NCI-H2107 treated with DMSO at 0.1 percent for 48 hours (cell line): ENCODE measurements around the gene C6orf132.

Experiments used
- DNase-seq: peaks from one replicate; lab custom pipeline; 2025; ENCODE audit not compliant: unreplicated experiment; lab: John Stamatoyannopoulos, UW

C6orf132 gene

DNA sequence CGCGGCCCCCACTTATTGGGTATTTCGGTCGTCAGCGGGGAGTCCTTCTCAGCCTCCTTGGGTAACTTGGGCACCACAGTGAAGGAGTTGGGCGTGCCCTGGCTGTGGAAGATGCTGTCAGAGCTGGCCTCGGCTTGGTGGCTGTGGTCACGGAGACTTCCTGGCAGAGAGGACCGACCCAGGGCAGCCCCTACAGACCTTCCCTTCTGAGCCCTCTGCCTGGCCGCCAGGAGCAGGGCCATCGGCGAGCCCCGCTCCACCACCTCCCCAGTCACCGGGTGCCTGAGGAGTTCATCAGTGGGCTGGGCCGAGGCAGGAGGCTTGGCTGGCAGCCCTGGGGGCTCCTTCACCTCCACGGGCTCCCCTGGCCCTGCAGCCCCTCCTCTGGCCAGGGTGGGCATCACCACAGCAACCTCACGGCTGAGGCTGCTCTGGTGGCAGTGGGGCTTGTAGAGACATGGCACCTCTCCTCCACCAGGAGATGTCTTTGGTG, 37.2 kb downstream of the C6orf132 start:
- DNase-seq, result no peak

DNA sequence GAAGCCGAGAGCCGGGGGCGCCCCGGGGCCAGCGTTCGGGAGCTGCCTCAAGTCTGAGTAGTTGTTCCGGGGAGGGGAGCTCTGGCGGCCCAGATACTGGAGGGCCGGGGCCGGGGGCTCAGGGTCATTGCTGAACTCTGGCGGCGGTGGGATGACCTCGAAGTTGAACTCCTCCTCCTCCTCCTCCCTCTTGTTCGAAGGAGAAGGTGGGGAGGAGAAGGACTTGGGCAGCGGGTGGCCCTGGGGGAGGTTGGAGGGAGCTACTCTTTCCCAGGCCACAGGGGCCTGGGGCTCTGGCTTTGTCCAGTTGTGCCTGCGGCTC, 37.7 kb downstream of the C6orf132 start:
- no peak for DNase-seq

DNA sequence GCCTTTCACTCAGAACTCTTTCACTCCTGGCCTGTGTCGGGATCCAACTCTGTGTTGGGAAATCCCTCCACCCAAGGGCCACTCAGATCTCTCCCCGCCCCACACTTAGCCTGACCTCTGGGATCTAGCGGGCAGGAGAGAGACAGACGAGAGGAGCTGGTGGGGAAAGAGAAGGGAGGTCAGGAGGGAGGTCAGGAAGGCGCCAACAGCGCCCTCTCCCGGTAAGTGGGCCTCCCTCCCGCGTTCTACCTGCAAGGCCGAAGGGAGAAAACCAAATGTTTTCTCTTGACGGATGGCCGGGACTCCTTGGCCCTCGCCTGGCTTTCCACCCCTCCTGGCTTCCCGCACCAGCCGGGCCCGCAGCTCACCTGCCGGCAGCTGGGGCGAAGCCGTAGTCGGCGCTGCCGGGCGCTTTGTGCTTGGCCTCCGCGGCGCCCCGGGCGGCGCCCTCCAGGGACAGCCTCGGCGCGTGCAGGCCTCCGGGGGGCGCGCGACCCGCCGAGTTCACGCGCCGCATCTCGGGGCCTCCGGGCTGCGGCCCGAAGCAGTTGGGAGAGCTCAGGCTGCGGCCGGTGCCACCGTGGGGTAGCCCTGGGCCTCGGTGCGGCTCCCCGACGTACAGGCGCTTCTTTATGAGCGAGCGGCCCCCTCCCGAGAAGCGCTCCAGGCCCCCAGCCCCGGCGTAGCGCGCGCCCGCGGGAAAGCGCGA, 38.2 kb downstream of the C6orf132 start:
- DNase-seq, result no peak

DNA sequence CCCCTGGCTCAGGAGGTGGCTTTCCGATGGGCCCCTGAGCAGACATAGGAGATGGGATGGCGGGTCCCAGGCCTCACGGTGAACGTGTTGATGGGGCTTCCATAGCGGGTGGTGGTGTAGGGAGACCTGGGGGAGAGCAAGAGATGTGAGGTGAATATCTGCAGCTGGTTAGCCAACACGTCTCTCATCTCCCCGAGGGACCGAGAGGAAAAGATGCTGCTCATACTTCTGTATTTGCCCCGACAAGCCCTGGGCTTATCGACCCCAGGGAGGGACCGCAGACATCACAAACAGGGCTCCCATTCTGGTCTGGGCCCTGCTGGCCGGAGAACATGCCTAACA, 38.7 kb downstream of the C6orf132 start:
- DNase-seq, result no peak

DNA sequence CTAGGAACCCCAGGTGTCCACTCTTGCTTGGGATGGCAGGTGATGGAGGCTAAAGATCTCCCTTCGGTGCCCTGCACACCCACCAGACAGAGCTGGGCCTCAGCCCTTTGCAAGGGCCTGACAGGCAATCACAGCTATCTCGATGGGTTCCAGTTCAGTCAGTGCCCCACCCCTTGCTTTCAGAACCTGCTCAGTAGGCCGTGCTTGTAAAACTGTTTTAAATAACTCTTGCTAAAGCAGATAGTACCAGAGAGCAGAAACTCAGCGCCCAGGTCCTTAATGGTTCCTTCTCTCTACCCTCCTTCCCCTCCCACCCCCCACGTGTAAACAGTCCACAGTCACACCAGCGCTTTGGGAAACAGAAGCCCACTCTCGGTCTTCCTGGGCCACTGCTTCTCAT, 39.2 kb downstream of the C6orf132 start:
- DNase-seq, result no peak

DNA sequence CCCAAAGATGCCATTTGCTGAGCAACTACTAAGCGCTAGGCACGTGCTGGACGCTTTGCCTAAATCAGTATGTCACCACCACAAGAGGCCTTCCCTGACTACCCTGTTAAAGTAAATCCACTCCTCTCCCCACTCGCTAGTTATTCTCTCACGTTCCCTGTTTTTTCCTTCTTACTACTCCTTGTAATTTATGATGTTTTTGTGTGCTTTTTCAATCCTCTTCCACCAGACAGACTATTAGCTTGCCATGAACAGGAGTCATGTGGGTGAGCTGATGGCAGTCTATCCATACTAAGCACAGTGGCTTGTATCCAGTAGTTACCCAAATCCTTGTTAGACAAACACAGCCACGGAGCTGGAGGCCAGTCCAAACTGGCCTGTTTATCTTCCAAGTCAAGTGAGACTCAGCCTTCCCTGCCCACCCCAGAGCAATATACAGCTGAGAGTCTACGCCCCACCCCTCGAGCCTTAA, 41.2 kb downstream of the C6orf132 start:
- DNase-seq, result no peak

DNA sequence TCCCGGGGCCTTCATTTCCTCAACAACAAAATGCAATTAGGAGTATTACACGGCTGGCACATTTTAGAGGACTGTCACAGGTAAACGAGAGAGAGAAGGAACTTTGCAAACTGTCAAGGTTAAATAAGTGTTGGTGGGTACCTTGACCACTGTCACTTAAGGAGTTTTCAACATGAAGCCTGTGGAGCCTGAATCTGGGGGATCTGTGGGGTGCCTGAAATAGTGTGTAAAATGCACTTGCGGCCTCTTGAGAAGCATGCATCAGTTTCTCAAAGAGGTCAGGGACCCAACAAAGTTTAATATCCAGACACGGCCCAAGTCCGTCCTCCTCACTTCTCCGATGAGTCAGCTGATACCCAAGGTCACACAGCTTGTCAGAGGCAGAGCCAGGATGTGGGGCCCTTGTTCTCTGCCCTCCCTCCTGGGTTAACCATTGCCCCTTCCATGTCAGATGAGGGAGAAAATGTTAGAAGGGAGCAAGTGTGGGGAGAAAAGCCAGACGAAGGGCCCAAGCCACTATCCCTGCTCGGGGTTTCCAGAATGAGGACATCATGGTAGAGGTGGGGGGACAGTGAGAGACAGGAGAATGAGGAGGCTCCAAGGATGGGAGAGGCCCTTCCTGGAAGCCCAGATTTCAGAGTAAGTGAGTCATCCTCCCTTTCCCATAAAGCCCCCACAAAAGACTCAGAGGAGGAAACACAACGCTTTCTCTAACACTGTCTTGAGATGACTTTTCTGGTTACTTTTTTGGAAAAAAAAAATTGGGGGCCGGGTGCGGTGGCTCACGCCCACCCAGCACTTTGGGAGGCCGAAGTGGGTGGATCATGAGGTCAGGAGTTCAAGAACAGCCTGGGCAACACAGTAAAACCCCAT, 42.2 kb downstream of the C6orf132 start:
- DNase-seq, result no peak

DNA sequence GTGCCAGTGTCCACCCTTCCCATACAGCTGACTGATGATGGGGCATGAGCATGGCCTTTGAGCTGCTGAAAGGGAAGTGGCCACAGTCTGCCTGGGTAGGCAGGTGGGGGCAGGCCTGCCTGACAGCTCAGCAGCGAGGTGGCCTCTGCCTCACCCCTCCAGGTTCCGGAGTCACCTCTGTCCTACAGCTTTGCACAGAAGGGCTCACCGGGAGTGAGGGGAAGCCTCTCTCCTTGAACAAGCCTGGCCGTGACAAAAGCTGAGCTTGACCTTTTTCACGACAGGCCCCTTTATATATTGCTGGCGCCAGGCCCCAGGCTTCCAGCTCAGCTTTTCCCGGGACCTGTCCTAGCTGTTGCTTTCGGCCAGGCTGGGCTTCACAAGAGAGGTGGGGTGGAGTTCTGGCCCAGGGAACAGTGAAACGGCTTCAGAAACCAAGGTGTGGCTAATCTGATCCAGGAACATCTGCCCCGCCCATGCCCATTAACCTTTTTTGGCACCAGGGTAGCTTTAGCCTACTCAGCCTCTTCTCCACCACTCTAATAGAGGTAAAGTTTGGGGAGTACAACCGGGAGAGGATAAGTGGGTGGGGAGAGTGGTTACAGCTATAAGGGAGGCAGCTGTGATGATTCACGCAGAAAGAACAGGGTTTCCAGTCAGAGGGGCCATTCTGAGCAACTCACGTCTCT, 42.9 kb downstream of the C6orf132 start:
- no peak for DNase-seq

DNA sequence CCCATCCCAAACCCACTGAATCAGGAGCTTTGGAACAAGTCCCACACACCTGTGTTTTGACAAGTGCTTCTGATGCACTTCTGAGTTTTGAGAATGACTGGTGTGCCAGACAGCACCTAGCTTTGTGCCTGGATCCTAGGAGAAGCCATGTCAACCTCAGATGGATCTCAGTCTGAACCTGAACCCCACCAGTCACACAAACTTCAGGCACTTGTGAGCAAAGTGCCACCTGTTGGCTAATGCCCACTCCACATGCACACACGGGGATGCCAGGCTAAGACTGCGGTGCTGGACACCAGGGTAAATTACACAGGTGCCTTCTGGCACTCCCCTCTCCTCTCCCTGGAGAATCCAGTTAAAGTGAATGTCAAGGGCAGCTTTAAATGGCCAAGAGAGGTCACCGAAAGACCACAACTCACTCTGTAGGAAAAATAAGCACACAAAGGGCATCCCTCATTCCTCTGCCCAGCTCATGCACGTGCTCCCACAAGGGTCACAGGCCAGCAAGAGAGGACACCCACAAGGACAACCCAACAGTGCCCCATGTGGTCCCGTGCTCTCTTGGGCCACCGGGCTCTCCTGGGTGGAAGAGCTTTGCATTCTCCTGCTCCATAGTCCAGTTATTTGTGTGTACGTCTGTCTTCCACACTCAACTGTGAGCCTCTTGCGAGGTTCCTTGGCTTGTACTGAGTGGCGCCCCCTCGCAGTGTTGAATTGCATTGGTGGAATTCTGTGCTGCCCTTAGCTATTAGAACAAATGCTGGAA, 46.5 kb downstream of the C6orf132 start:
- DNase-seq, result no peak

DNA sequence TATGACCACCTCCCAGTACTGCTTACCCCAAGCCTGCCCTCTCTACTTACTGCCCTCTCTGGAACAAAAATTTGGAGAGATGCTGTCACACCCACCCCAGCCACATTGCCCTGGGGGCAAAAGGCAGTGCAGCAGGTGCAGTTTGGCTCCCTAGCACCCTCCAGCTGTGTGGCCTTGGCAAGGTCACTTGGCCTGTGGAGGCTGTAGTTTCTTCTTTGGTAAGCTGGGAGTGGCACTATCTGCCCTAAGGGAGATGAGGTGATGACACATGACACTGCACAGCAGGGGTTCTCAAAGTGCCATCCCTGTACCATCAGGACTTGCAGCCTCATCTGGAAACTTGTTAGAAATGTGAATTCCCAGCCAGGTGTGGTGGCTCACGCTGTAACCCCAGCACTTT, 47.3 kb downstream of the C6orf132 start:
- DNase-seq, result no peak

DNA sequence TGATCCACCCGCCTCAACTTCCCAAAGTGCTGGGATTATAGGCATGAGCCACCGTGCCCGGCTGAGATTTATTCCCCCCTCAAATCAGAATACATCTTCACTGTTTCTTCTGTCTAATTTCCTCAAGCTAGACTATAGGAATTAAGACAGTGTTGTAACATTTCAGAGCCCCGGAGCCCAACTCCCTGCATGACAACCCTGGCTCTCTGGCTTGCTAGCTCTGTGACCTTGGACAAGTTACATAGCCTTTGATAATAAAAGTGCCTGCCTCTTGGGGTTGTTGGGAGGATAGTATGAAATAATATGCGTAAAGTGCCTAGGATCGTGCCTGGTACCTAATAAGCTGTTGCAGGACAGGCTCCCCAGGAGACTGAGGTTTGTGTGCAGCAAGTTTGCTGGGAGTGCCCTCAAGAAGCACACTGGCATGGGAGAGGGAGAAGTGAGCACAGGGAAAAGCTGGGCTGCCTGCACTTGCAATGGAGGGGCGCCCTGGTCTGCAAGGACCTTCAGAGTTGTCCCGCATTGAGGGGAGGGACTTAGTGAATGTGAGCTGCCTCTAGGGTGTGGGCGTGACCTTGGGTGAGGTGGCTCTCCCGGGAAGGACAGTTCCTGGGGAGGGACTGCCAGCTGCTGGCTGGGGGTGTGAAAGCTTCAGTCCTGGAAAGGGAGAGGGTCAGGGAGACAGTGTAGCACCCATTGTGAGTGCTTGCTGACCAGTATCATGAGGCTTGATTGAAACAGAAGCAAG, 48.7 kb downstream of the C6orf132 start:
- DNase-seq, result no peak

DNA sequence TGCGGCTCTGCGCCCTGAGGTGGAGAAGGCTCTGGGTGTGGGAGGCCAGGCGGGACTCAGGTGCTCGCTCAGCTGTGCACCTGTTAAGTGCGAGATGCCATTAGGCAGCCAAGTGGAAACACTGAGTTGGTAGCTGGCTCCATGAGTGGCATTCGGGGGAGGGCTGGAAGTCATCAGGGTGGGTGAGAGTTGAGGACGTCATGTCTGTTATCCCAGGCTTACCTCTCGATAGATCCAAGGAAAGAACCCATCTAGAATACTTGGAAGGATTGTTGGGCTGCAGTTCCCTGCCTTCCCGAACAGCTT, 50.7 kb downstream of the C6orf132 start:
- no peak for DNase-seq

DNA sequence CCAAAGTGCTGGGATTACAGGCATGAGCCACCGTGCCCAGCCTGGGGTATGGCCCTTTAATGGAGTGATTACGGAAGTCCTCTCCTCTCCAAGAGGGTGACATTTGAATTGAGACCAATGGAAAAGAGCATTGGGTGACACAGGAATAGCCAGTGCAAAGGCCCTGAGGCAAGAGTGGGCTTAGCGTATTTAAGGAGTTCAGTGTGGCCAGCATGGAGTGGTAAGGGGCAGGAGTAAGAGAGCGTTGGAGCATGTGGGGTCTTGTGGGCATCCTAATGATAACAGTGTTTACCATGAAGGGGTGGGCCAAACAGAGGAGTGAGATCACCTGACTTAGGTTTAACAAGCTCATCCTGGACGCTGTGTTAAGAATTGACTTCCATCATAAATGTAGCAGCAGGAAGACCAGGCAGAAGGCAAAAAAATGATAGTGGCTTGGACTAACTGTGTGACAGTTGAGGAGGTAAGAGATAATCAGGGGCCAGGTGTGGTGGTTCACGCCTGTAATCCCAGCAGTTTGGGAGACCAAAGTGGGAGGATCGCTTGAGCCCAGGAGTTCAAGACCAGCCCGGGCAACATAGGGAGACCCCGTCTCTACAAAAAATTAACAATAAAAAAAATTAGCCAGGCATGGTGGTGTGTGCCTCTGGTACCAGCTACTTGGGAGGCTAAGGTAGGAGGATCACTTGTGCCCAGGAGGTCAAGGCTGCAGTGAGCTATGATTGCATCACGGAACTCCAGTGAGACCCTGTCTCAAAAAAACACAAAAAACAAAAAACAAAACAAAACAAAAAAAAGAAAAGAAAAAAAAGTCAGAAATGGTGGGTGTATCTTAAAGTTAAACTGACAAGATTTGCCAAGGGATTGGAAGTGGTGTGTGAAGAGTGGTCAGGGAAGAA, 51.4 kb downstream of the C6orf132 start:
- no peak for DNase-seq

DNA sequence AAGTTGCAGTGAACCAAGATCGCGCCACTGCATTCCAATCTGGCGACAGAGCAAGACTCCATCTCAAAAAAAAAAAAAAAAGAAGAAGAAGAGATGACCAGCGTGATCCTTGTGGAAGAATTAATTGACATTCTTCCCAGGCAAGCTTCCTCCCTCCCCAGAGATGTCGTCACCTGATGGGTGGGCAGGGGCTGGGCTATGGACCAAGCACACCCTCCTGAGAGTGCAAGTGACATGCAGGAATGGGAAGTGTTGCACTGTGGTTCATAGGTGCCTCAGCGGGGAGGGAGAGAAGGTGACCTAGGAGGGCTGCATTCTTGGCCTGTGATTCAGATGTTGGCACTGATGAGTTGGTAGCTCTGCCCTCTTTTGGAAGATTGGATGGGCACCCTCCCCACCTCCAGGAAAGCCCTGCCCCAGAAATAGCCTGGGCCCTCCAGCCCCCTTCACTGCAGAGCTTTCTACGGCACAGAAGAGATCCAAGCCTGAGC, 54.3 kb downstream of the C6orf132 start:
- no peak for DNase-seq

DNA sequence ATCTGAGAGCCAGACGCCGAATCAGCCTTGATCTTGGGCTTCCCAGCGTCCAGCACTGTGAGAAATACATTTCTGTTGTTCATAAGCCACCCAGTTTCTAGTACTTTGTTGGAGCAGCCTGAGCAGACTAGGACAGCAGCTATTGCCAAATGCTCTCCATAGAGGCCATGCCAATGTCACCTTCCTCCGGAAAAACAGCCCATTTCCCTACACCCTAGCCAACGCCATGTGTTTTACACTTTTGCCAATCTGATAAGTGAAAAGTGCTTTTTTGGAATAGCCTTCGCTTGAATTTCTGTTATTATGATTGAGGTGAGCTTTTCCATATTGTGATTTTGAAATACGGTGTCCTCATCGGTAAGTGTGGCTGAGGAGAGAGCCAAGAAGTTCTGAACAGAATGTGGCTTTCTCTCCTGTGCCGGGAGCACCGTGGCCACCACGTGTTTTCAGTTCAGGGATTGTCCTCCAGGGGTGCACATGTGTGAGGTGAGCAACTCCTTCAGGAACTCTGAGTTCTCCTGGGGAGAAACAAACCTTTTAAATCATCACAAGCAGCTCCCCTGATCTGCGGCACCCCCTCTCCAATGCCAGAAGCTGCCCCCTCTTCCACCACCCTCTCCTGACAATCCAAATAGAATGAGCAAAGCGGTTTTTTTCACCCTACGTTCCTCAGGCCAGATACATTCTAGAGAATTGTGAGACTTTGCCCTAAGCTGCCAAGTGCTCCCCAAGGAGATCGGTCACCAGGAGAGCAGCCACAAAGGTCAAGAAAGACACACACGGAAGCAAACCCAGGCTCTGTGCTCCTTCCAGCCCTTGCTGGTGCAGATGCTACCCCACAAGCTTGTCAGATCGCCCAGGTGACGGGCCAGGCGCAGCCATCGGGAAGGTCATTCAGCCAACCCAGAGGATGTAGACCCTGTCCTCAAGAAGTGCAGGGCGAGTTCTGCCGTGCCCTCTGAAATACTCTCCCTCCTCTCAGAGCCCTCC, 56.1 kb downstream of the C6orf132 start:
- no peak for DNase-seq

DNA sequence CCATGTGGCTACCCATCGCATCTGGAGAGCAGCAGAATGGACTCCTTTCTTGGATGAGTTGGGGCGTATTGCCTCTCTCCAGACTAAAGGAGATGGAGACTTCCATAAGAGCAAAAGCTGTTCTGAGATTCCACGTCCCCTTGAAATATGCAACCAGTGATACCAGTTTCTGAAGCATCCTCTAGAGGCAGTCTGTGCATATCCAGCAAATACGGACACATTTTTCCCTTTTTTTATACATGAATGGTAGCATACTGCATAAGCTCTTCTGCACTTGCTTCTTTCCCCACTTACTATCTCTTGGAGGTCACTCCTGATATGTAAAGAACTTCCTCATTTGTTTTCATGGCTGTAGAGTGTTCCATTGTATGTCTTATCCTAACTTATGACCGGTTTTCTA, 57.5 kb downstream of the C6orf132 start:
- DNase-seq, result no peak

DNA sequence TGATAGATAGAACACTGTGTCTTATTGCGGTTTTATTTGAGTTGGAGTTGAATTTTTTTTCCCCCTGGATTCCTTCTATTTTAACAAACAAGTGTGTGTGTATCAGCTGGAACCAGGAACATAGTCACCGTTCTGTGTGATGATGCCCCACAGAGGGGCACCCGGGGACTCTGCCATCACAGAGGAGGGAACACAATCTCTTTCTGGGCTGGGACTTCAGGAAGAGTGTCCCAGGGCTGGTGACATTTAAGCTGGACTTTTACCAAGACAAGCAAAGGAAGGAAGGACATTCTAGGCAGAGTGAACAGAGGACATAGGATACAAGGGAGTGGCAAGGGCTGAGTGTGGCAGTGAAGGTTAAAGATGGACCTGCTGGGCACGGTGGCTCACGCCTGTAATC, 58.9 kb downstream of the C6orf132 start:
- DNase-seq, result no peak

DNA sequence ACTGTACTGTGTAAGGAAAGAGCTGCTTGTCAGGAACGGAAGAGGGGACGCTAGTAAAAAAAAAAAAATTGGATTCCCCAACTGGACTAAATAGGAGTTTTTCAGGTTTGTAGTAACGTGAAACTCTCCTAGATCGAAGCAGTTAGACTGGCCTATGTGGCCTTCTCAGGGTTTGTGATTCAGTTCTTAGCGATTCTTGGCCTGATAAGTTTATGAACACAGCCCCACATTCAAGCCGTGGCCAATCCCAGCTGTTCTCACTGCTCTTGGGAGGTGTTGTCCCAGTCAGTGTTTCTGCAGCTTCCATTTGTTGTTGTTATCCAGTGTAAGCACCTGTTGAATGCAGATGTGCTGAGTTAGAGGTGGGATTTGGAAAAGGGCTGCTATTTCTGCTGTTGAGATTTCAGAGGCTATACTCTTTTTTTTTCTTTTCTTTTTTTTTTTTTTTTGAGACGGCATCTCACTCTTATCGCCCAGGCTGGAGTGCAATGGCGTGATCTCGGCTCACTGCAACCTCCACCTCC, 62.4 kb downstream of the C6orf132 start:
- no peak for DNase-seq
